ENCODE data around the gene CYFIP1.

CYFIP1 gene

GRCh38 chr15:22861161-22861560, 119.0 kb downstream of the CYFIP1 start:
- no peak for DNase-seq

- no peak for DNase-seq
Observed at GRCh38 chr15:22856659-22857058, 123.5 kb downstream of the CYFIP1 start.

GRCh38 chr15:22855791-22856190, 124.4 kb downstream of the CYFIP1 start:
- DNase-seq, result no peak

GRCh38 chr15:22851513-22851912, 128.7 kb downstream of the CYFIP1 start:
- no peak for DNase-seq

- DNase-seq, result no peak
Observed at GRCh38 chr15:22850055-22850454, 130.1 kb downstream of the CYFIP1 start.

- no peak for DNase-seq
Observed at GRCh38 chr15:22846073-22846472, 134.1 kb downstream of the CYFIP1 start.

- DNase-seq, result no peak
Observed at GRCh38 chr15:22845289-22845900, 134.8 kb downstream of the CYFIP1 start.

GRCh38 chr15:22844421-22845288, 135.5 kb downstream of the CYFIP1 start:
- DNase-seq, result no peak

- DNase-seq, result peak; percentile 14
Observed at GRCh38 chr15:22839046-22839695, 141.0 kb downstream of the CYFIP1 start.

- peak; percentile 97 for DNase-seq
Observed at GRCh38 chr15:22838292-22839042, 141.7 kb downstream of the CYFIP1 start, which contains the start of gene NIPA2. NIPA2 (plus strand) TSS chr15:22838666; CDS start chr15:22851732, 13,066 bp downstream.

- no peak for DNase-seq
Observed at GRCh38 chr15:22831473-22831872, 148.7 kb downstream of the CYFIP1 start.

GRCh38 chr15:22827125-22827524, 153.0 kb downstream of the CYFIP1 start:
- no peak for DNase-seq

GRCh38 chr15:22823495-22824128, 156.6 kb downstream of the CYFIP1 start:
- DNase-seq, result no peak

- DNase-seq, result no peak
Observed at GRCh38 chr15:22819651-22820050, 160.5 kb downstream of the CYFIP1 start.

Data from CD4-positive, alpha-beta T cell treated with Interferon gamma for 1 hour (primary cell).